Measurements from ENCODE around the gene GCN1. TPM values are rescaled to one million over a fixed set of nuclear protein-coding genes. Genes with fewer than 3 reads are reported as not detected.

GCN1 gene
- total and polyA plus RNA-seq, 2 of the 8 experiments (the other 6 are each of a cell fraction or from before 2014, with no cell fraction given), result 61.4 to 133 TPM

DNA sequence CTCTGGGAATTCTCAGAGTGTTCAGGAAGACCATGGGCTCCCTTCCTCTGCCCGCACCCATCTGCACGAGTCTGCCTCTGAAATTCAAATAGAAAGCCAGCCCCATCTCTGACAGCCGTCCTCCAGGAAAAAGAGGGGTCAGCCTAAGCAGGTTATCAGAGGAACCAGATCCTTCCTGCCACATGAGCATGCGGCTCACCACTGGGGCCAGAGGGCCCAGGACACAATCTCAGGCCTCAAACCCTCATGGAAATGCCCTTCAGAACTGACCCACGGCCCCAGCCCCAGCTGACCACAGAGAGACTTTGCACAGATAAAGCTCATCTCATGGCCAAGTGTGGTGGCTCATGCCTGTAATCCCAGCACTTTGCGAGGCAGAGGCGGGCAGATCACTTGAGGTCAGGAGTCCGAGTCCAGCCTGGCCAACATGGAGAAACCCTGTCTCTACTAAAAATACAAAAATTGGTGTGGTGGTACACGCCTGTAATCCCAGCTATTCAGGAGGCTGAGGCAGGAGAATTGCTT, 47.8 kb upstream of the GCN1 start (continued):
- TF ChIP-seq KDM5A (IDR thresholded peaks at IDR 0.05; ENCODE audit: low read length), result no peak

Data from H1 (cell line).